Activated CD8-positive, alpha-beta memory T cell treated with anti-CD3 and anti-CD28 coated beads, Interleukin-2, amount 50 U/mL, for 4 hours (primary cell): ENCODE data around the gene TMEM242.
A peak's percentile ranks its signal among the peaks of the same experiment; 100 is the strongest.
"Not testable (repeated sequence)": the region's sequence is repeated elsewhere in the genome, so short reads cannot be mapped to it uniquely, and the experiment has no call there.

ENCODE experiments used
- DNase-seq: peaks from one replicate; pipeline ENCODE4 v3.0.0-alpha.2; 2020

Gene TMEM242

DNA sequence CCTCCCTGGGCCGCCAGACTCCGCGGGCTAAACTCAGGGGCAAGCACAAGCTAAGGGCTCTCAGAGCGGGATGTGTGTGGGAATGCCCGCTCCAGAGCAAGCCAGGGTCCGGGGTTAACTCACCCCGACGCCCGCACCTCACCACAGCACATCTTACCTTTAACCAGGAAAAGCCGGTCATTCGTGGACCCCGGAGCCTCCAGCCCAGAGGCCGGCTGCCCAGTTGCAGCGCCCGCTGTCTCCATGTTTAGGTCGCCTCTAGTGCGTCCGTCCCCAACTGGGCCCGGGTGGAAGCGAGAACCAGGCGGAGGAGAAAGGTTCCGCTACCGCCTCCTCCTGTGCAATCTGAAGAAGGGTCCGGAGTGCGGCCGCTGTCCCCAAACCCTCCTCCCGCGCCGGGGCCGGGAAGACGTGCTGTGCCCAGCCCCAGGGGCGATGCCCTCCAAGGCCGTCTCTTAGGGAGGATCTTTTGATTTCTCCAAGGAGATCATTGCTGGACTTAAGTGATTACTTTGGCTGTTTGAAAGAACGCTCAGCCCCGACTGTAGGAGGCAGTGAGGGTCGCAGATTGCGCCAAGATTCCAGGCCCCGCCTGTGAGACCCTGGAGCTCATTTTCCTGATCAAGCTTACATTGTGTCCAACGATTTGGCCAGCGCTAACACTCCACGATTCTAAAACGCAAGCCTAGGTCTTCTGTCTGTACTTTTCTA, at the start of gene TMEM242:
TSS of gene TMEM242 (minus strand) at position 265 of the 711 bp plus-strand sequence. CDS start at position 245, 20 bp downstream.
- DNase-seq: peak; percentile 85

DNA sequence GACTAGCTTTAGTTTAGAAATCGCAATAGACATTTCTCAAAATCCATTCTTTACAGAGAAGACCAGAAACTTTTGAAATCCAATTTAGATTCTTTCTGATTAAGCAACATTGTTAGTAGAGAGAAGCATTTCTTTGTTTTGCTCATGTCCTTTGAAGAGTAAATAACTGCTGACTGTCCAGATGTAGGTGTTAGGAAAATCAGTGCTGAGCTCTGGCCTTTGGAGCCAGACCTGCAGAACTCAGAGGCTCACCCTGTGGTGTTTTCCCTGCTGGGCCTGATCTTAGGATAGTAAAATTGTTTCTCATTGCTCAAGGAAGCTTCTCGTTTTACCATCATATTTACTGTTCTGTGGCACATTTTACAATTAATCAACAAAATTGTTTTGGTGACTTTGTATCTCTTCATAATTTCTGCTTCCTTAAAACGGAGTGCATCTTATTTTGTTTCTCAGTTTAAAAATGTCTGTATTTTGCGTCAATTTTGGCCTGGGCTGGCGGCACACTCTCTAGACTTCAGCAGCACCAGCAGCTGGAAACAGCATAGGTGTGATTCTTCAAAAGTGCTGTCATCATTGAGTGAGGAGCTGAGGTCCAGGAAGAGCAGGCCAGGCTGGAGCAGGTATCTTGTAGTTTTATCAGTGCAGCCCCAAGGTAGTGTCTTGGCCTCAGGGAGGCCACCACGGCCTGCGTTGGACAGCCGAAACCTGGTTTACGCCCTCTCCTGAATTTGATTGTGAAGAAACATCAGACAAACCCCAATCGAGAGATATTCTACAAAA, 49.4 kb upstream of the TMEM242 start:
- DNase-seq: no peak

GRCh38 chr6:157370755-157371154, 47.4 kb upstream of the TMEM242 start:
- DNase-seq: no peak

GRCh38 chr6:157368359-157369049, 45.2 kb upstream of the TMEM242 start:
- no peak for DNase-seq

GRCh38 chr6:157366648-157367047, 43.3 kb upstream of the TMEM242 start:
- DNase-seq: no peak

DNA sequence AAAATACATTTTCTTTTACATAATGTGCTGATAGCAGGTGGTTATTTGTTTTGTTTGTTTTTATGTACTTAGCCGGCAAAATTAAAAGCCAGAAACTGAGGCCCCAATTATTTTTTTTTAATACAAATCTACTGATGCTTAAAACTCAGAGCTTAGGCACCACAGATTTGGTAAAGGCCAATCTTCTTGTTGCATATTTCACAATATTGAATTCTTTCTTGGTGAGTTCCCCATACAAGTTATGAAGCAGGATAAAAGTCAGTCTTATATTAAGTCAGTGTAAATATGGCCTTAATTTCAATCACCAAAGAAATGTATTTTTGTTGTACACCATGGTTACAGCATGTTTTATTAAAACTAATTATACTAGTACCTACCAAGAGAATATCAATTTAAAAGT, 41.4 kb upstream of the TMEM242 start:
- DNase-seq: no peak

GRCh38 chr6:157361886-157362285, 38.6 kb upstream of the TMEM242 start:
- DNase-seq: no peak

GRCh38 chr6:157358287-157358686, 35.0 kb upstream of the TMEM242 start:
- no peak for DNase-seq

- no peak for DNase-seq
Measured at GRCh38 chr6:157346373-157346772, 23.1 kb upstream of the TMEM242 start.

DNA sequence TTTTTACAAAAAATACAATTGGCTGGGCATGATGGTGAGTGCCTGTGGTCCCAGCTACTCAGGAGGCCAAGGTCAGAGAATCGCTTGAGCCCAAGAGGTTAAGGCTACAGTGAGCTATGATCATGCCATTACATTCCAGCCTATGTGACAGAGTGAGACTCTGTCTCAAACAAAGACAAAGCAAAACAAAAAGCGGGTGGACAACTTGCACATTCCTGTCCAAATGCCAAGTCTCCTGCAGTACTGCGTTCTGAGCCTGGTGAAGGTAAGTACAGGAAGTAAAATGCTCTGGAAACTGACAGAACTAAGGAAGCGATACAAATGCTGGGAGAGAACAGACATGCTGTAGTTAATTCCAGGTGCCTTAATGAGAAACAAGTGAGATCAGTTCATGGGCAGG, 20.4 kb upstream of the TMEM242 start:
- DNase-seq: no peak

DNA sequence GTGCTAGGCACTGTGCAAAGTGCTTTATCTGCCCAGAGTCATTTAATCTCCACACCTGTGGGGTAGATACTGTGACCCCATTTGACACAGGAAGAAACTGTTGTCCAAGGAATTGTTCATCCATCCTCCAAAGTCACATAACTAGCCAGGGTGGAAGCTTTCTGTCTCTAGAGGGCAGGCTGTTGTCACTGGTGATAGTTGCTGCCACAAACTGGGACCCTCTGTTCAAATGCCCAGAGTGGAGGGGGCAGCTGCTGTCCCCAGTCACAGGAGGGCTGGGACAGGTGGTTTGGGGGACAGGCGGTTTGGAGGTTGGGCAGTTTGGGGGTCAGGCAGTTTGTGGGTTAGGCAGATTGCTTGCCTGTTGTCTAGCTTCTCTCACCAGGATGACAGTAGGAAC, 16.1 kb upstream of the TMEM242 start:
- DNase-seq: no peak

- DNase-seq: no peak
Measured at GRCh38 chr6:157337751-157338150, 14.4 kb upstream of the TMEM242 start.

DNA sequence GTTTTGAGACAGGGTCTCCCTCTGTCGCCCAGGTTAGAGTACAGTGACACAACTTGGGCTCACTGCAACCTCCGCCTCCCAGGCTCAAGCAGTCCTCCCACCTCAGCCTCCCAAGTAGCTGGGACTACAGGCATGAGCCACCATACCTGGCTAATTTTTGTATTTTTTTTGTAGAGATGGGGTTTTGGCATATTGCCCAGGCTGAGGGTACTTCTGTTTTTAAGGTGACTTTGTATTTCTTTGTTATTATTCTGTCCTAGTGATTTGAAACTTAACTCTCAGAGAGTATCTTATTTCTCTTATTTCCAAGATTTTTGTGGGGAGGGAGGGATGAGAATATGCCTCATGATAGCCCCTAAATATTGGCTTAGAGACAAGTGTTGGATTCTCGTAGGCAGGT, 14.0 kb upstream of the TMEM242 start:
- not testable (repeated sequence) for DNase-seq

GRCh38 chr6:157335829-157336228, 12.5 kb upstream of the TMEM242 start:
- DNase-seq: no peak

- no peak for DNase-seq
Measured at GRCh38 chr6:157333956-157334355, 10.6 kb upstream of the TMEM242 start.

DNA sequence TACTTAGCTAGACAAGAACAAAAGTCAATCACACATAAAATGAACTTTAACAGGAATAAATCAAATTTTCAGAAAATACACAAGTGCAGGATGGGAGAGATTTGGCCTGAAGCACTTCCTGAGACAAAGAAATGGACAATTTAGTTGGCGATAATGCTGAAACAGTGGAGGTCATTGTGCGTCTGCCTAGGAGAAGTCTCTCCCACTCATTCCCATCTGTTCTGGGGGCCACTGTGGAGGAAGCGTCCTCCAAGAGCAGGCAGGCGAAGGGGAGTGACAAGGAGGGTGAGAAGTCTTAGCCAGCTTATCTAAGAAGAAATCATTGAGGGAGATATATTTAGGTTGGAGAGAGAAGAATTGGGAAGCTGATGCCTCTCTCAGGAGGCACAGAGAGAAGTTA, 10.2 kb upstream of the TMEM242 start:
- no peak for DNase-seq

DNA sequence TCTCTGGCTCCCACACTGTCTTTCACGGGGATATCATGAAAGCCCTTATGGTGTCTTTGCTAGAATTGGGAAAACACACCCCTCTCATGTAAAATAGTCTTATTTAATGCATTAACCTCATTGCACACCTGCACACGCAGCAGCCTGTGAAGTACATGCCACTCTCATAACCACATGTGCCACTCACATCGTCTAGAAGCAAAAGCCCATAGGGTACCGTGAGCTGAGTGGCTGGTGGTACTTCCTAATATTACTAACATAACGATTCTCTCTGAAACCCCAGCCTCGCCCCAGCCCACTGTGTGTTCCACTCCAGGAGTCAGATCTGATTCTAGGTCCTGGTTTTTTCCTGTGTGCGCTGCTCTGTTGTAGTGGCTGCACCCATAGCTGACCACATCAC, 9.5 kb upstream of the TMEM242 start:
- no peak for DNase-seq

GRCh38 chr6:157330831-157331230, 7.5 kb upstream of the TMEM242 start:
- no peak for DNase-seq

DNA sequence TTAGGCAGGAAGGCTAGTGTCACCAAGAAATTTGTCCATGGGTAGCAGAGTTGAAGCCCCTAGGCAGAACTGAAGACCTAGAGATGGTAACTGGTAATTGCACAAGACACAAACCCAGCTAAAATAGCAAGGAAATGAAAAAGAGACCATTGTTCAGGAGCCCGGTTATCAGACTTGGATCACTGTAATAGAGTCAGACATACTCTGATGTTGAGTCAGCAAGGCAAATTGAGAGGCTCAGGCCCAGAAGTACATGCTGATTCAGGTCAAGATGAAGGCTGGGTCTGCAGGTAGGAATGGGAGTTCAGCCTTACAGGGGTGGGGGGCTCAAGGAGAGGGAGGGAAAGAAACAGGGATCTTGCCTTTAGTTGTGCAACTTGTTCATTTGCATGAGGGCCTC, 6.5 kb upstream of the TMEM242 start:
- DNase-seq: no peak

- no peak for DNase-seq
Measured at GRCh38 chr6:157328108-157328692, 4.9 kb upstream of the TMEM242 start.

GRCh38 chr6:157326979-157327378, 3.7 kb upstream of the TMEM242 start:
- DNase-seq: no peak

GRCh38 chr6:157325069-157325805, 1.9 kb upstream of the TMEM242 start:
- no peak for DNase-seq

DNA sequence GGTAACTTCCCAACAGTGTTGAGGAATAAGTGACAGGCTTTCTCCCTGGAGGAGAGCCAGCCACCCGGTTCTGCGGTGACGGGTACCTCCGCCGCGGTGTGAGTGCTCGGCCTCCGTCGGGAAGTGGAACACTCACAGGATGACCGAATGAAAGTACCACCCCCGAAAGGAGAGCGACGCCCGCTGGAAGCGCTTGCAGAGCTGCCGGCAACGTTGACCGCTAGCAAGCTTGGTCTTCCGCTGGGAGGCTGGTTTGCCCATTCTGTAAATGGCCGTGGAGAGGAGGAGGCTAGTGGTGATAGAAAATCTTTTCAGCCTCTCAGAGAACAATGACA, 614 bp upstream of the TMEM242 start:
- DNase-seq: peak; percentile 24
